A172 (cell line): ENCODE results near the gene MYORG. TPM values are rescaled to one million over a fixed set of nuclear protein-coding genes. Genes with fewer than 3 reads are reported as not detected.

Experiments used
- DNase-seq: peaks from one replicate; pipeline ENCODE4 v3.0.0-alpha.2; 2015; ENCODE audit warnings: low spot score
- total RNA-seq: library from RNA; depleted of rRNA; stranded (reverse); fragments of >200 nt; shearing (Covaris generic); gene quantifications from 2 replicates; pipeline ENCODE4 v1.2.3, GENCODE V29; 2014

The MYORG gene
- total RNA-seq, 1 experiment from 2014 or later, result 3.5 TPM

DNA sequence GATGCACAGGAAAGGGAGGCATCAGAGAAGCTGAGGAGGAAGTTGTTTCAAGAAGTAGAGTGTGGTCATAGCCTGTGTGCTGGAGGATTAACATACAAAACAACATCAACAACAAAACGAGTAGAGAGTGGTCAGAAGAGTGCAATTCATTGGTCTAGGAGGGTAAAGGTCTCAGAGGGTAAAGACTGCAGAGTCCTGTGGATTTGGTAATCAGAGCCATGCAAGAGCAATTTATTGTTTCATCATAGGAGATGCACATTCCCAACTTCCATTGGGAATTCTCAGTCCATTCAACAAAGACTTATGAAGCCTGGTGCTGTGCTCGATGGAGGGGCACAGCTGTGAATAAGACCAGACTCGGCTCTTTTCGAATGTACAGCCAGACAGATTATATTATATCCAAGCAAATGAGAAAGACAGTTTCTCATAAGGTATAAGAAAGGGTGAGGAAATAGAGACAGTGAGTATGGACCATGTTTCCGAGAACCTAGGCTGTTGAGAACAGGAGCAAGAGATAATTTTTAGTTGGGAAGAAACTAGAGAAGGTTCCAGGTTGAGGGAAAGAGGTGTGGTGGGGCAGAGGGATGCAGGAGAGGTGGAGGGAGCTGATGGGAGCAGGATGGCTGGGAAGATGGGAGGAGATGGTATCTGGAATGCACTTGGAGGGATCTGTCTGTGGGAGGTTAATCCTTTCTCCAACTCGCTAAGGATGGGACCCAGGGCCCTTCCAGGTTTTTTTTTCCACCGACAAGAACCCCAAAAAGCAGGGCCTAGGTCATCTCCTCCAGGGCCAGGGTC lies 7.9 kb upstream of the MYORG start:
- no peak for DNase-seq

DNA sequence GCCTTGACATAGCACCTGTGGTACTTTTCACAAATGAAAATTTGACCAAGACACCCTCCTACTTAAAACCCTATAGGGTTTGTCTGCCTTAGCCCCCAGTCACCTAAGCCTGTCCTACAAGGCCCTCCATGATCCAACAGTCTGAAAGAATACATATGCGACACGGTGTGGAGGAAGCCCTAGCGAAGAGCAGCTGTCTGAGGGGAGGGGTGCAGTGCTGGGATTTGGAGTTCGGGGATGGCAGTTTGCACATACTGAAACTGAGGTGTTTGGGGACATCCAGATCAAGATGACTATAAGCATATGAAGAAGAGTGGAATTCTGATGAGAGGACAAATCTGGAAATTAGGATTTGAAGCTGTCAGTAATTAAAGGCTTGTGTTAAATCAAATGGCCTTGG lies 7.2 kb upstream of the MYORG start:
- no peak for DNase-seq

DNA sequence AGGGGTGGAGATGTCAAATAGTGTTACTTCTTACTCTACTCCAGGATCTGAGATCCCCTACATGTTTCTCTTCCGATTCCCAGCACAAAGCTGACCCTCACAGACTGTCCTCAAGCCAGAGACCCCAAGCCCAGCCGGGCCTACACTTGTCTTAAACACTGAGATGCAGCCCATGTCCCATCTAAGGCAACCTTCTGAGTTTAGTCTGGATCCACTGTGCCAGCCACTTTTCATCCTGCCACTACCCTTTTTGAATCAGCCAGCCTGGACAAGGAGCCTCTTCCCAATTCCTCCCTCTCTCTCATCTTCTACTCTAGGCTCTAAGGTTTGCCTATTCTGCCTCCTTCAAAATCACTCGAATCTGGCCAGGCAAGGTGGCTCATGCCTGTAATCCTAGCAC lies 6.2 kb upstream of the MYORG start:
- no peak for DNase-seq

DNA sequence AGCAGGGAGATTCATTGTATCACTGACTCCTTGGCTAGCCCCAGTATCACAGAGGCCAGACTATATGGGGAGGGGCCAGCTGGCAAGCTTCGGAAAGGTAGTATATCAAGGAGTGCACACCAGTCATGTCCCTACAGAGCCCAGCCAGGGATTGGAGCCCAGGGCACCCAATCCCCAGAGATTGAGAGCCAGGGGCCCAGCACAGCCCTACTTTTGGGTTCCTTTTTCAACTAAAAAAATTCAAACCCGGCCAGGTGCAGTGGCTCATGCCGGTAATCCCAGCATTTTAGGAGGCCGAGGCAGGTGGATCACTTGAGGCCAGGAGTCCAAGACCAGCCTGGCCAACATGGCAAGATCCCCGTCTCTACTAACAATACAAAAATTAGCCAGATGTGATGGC lies 5.4 kb upstream of the MYORG start:
- DNase-seq, result no peak

DNA sequence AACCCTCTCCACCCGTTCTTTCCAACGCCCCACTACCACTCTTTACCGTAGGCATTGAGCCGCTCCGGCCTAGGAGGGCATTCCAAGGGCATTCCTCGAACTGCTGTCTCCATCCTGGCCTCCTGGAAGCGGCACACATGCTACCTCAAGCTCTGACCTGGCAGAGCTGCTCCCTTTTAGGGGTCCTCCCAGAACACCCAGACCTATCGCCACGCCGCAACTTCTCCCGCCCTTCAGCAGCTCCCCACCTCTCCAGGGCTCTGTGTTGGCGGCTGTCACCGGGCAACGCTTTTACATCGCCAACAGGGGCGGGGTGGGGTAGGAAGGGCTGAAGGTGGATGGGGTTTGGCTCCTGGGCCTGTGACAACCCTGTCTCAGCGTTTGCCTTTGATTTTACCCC lies 4.6 kb upstream of the MYORG start:
- no peak for DNase-seq

DNA sequence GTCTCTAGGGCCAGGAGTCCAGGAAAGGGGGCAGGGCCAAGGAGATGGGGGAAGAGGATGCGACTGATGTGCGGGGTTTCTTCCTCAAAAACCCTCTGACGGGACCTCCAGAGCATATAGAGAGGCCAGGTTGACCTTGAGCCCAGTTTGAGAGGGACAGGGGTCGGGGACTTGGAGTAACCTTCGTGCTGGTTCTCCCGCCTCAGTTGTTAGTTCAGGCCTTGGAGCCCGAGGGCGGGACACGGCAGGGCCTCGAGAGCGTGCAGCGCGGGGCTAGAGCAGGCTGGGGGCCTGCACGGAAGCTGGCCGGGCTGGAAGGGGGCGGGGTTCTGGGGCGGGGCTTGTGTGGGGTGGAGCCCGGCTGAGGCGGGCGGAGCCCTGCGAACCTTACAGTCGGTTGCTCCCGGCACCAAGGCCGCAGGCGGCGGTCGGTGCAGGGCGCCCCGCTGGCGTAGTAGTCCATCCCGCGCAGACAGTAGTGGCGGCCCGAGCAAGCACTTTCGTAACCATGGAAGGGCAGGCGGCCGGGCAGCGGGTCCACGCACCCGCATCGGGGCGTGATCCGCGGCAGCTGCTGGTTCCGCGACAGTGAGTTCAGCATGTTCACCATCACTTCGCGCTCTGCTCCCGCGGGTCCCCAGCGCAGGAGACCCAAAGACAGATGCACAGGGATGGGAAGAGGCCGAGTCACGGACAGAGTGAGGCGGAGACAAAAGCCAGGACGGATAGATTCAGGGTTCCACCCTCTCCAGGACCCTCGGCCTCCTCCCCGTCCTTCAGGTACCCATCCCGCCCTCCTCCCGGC lies 4.0 kb upstream of the MYORG start:
- DNase-seq, result no peak

DNA sequence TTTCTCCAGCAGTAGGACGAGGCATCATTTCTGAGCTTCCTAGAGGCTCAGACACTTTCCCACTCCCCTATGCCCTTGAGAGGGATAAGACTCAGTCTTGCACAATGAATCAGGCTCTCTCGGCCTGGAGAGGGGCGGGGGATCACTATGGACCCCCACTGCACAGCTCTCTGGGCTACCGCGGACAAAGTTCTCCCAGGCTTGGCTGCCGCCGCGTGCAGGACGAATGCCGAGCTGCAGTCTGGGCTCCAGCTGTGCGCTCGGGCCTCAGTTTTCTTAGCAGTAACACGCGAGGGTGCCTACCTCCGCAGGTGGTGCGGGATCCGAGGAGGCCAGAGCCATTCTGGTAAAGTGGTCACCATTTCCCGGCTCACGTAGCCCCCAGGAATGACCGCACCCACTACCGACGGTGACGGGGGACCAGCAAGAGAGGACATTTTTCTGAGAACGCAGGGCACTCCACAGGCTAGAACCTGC lies 3.4 kb upstream of the MYORG start:
- no peak for DNase-seq

DNA sequence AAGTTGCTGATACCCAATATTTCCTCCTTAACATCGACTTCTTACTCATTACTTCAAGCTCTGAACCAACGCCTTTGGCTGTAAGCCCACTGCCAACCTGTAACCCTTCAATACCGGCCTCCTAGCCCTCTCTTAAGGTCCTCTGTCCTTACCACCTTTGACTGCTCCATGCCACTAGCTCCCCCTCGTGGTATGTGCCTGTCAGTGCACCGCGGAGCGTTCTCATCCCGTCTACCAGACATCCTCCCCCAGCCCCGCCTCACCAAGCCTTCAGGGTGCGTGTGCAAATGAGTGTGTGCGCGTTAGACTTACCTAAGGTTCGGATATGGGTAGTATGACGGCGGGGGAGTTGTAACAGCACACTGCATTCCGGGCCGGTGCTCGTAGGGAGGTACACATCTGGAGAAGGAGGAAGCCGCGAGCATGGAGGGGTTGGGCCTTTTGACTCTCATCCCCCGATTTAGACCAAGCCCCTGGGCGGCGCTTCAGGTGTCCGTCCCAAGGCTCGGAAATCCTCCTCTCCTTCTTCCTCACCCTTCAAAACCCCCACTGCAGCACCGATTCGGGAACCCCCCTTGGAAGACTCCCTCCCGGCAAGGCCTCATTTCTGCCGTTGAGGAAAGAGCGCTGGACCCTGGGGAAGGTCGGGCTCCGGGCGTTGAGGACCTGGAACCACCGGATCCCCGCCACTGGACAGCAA lies 2.8 kb upstream of the MYORG start:
- DNase-seq, result peak; percentile 77

DNA sequence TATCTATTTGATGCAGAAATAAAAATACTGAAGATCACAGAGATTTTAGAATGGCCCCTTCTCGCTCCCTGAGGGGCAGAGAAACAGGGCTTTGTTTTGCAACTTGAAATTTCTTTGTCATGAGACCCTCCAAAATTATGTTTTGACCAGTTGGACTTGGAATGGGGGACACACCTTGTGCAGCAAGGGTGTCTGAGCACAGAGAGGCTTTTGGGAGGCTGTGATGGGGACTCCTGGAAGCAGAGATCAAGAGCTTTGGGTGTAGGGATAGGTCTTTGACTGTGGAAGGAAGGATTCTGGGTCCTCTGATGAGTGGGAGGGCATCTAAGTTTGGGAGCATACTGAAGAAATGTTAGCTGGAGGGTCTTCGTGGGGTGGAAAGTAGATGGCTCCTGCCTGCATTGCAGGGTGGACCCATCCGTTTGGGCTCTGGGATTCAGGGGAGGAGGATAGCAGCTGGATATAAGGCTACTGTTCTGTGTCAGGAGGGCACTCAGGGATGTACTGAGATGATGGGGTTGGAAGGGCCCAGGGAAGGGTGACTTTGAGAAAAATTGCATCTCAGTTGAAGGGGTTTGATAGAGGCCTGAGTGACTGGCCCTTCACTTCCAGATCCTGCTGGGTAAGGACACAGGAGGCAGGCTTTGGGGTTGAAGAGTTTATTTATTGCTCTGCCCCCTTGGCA lies 1.8 kb upstream of the MYORG start:
- DNase-seq, result no peak

DNA sequence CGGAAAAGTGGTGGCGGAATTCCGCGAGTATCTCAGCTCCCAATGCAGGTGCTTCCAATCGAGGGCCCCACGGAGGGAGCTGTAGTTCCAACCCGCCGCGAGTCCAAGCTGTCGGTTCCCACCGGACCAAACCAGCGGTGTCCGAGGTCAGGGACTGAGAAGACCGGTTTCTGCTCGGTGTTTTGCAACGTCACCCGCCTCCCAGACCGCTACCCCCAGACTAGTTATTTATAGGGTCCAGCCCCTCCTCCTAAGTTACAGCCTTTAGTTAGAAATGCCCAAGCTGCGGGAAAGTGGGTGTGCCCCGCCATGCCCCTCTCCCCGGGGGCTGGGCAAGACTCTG lies 677 bp upstream of the MYORG start:
- no peak for DNase-seq

DNA sequence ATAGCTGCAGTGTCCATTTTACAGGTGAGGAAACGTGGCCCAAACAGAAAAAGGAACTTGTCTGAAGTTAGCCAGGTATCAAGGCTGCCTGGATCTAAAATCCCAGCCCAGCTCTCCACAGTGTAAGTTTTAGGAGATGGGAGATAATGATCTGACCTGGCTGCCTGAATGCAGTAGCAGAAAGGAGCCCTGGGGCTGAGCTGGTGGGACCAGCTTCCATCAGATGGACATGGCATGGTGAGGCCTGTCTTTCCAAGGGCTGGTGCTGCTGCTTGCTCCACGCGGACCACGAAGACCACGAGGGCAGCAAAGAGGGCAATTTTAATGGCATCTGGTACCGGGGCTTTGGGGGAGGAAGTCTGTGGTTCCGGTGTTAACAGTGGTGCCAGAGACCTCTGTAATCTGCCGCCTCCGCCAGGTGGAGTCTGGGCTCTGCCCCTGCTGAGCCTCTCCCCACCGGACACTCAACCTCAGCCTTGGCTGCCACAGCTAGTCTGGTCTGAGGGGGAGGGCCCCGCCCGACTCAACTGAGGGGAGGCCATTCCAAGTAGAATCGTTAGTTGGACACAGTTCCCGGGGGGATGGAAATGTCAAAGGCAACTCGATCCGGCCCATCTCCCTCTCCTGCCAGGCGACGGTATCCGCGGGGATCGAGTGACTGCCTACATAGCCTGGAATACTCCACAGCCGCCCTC lies 650 bp downstream of the MYORG start:
- DNase-seq, result peak; percentile 48

DNA sequence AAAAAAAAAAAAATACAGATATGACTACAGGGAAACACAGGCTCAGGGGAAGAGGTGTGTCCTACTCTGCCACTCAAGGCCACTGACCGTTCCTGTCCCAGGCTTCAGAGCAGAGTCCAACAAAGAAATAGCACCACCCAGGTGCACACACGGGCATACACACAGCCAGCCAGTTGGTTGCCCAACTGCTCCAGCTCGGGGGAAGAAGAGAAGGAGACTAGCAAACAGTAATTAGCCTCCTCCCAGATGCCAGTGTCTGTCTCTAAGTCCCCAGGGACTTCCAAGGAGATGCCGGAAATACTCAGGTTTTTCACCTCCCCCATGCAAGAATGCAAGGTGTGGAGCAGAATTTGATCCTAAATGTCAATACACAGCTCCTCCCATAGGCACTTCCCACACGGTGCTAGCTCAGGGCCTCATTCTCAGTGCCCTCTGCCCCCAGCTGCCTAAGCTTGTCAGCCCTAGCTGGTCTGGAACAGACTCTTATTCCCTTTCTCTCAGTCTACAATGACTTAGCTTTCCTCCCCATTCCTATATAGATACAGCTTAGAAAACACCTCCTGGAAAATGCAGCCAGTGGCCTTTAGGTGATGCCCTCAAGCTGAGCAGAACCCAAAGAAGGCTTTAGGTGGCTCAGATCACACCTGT lies 1.7 kb downstream of the MYORG start:
- DNase-seq, result no peak

DNA sequence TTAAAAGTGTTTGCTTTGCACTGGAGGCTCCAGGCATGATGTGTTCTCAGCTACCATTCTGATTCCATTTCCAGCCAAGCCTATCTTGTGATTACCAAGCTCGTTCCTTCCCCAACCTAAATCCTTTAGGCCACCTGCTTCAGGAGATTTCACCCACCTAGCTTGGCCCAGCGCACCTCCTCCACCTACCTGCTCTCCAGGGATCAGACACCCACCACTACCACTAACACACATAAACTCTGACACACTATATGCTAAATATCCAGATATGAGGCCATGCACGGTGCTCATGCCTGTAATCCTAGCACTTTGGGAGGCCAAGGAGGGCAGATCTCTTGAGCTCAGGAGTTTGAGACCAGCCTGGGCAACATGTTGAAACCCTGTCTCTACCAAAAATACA lies 2.4 kb downstream of the MYORG start:
- no peak for DNase-seq

DNA sequence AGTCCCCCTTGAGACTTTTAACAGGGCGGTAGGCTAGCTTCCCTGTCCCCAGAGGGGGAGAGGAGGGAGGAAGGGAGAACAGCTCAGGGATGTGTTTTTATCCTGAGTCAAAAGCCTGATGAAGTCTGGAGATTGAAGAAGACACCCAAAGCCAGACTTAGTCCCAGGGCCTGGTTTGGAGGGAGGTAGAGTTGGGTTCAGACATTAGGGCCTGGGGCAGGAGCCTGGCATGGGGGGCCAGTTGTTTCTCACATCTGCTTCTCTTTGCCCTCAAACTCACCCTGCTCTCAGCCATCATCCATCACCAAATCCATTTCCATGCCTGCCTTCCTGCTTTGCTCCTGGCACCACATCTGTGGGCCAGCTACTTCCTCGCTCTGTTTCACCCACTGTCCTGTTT lies 2.9 kb downstream of the MYORG start:
- no peak for DNase-seq

DNA sequence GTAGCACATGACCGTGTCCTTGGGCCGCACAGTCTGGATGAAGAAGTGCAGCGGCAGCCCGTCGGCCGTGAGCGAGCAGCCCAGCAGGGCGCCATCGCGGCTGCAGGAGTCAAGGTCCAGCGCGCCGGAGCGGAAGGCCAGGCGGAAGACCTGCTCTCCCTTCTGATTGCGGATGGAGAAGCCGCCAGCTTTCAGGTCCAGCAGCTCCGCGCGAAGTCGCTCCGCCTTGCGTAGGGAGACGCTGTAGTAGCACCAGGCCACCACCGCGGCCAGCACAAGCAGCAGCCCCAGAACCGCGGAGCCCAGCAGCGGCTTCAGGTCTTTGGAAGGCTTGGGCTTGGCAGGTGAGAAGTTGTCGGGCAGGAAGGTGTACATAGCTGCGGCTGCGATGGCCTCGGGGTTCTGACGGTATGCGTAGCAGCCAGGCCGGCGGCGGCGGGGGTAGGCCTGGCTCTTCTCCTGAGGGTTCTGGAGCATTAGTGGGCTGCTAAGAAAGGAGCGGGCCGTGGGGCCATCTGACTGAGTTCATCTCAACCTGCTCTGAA lies 4.2 kb downstream of the MYORG start:
- DNase-seq, result no peak

DNA sequence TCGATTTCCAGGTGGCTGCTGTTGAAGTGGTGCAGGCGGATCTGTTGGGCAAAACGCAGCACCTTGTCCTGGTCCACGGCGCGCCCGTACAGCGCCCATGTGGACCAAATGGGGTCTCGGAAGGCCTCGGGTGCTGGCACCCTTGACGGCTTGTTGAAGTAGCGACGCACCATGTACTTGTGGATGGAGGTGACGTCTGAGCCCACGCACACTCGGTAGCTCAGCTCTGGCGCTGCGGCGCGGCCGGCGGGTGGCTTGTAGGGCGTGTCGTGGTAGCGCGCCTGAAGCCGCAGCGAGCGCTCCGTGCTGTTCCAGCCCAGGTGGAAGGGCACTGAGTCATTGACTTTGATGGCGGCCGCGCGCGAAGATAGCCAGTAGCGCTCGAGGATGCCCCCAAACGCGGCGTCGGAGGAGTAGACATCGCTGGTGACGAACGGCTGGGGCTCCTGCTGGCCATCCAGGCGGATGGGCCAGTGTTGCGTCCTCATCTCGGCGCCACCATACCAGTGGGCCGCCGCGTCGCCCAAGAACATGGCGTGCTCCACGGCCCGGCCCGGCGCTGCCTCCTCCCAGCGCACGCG lies 4.7 kb downstream of the MYORG start:
- DNase-seq, result no peak

DNA sequence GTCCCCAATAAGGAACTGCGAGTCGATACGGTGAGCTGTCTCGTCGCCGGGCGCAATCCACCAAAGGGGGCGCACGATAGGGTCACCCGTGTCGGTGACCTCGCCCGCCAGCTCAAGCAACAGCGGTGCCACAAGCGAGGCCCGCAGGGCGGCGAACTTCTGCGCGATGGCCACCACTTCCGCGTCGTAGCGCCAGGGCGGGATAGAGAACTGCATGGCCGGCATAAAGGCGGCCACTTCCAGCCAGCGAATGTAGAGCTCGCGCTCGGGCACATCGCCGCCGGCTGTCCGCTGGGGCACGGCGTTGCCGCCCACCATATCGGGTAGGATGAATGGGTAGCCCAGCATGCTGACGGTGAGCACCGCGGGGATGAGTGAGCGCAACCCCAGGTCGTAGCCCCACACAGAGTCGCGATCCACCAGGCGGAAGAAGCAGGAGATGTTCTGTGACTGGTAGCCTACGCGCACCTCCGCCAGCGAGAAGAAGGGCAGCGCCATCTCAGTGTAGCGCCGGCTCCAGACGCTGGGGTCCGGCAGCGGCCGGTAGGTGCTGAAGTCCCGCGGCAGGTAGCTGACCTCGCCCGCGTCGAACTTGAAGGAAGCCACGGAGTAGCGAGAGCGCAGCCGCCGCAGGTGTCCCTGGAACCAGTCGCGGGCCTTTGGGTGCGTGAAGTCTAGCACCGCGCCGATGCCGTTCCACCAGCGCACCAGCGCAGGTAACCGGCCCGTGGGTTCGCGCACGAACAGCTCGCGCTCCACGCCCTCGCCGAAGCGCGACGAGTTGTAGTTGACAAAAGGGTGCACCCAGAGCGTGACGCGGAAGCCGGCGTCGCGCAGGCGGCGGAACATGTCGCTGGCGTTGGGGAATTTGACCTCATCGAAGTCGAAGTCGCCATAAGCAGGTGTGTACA lies 5.5 kb downstream of the MYORG start:
- DNase-seq, result no peak

DNA sequence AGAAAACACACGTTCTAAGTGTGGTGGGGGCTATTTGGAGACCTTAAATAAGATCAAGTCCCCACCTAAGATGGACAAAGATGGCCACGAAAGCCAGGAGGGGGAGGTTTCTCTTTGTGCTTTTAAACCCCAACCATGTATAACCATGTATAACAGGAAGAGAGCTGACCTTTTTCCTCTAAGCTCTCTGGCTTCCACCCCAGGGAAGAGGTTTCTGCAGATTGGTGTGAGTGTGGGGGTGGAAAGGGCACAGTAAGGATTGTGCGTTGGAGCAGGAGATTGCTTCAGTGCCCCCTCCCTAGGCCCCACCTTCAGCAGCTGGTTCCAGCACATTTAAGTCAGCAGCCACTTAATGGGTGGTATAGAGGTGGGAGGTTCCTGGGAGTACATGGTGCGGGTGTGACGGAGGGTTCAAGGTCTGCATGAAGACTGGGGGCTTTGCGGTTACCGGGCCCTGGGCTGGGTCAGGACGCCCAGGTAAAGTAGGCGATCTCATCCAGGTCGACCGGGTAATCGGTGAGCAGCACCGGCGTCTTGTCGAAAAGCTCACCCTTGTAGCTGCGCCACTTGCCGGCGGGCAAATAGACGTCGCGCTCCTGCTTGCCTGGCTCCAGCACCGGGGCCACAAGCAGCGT lies 6.2 kb downstream of the MYORG start:
- no peak for DNase-seq

DNA sequence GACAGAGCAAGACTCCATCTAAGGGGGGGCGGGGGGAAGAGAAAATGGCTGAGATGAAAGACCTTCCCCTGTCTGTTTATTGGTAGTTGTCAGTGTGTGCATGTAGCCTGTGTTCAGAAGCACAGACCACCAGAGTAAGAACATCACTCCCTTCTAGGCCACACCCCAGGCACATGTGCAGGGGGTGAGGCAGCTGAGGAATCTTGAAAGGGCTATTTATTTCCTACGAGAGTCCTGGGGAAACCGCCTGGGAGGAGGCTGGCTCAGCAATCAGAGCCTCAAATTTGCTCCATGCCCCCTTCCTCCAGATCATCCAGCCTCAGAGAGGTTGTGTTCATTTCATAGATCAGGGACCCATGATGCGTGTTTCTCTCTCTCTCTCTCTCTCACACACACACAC lies 7.1 kb downstream of the MYORG start:
- no peak for DNase-seq
